Ecto neural progenitor cell (in vitro differentiated cells): Measurements from ENCODE around the gene FRK.
"Not testable (repeated sequence)": the region's sequence is repeated elsewhere in the genome, so short reads cannot be mapped to it uniquely, and the experiment has no call there.

Experiments used
- DNase-seq: peaks from one replicate; pipeline ENCODE4 v3.0.0-alpha.2; 2018; ENCODE audit warnings: low spot score

Gene FRK

DNA sequence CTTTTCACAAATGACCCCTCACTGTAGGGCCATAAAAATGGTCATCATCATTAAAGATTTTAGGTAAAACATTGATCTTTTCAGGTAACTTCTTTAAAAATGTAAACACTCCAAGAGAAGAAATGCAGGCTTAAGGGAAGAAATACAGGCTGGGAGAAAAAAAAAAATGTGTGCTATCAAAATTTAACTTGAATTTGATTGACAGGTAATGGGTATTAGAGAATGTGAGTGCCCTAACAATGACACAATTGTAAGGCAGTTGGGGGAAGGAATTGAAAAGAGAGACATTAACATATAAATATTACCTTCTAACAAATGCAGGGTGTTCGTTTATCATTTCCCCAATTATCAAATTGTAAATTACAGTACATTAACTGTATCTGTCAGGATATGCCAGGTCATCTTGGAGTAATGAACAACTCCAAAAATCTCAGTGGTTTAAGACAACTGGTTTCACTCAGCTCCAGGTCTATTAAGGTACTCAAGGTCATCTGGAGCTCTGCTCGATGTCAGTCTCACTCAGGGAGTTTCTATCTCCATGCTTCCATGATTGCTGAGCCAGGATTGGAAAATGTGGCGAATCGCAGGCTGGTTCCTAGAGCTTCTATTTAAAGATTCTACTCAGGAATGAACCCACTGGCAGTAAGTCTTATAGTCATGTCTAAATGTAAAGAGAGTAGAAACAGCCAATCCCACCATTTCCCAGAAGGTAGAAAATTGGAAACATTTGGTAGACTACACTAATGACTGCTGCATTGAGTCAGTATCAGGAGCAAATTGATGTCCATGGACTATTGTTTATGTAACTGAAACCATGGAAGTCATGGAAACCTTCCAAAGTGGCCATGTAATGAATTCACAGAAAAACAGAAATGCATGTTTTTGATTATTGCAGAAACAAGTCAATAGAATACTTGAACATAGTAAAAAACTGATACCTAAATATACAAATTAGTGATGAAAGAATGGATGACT, 55.6 kb downstream of the FRK start:
- DNase-seq, result no peak

DNA sequence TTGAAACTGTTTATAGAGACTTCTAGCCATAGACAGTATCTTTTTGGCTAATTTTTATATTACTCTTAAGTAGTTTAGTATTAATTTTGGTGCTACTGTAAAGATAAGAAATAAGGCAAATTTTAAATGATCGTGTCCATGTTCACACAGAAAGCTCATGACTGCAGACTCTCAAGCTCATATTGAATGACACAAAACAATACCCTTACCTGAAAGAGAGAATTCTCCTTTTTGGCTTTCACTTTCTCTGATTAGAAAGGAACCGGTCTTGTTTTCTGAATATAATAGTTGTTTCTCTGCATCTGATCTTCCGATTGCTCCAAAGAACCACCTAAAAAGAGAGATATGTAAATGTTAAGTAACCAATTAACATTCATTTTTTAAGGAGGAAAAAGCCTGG, 57.0 kb downstream of the FRK start:
- DNase-seq, result no peak

GRCh38 chr6:116002756-116003155, 57.9 kb downstream of the FRK start:
- DNase-seq, result no peak

- DNase-seq, result no peak
Measured at GRCh38 chr6:115999235-115999634, 61.5 kb downstream of the FRK start.

DNA sequence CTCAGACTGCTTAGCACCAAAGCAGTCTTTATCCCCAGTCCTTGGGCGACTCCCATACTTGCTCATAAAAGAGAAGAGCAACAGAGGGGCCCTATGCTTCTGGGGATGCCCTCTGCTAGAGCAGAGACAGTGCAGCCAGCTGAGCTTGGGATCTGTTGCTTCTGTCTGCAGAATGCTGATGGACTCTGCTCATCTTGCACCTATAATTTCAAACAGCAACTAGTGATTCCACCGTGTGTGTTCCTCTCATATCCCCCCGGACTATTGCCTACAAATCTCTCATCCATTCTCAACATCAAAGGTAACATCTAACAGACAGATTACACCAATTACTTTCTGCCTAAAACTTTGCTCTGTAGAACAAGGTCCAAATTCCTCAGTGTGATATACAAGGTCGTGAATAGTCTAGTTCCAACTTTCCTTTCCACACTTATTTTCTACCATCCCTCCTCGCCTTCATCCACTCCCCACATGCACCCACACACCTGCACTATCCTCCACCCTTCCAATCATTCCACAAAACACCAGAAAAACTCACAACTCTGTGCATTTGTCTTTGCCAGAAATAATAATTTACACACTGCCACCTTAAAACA, 62.6 kb downstream of the FRK start:
- no peak for DNase-seq

DNA sequence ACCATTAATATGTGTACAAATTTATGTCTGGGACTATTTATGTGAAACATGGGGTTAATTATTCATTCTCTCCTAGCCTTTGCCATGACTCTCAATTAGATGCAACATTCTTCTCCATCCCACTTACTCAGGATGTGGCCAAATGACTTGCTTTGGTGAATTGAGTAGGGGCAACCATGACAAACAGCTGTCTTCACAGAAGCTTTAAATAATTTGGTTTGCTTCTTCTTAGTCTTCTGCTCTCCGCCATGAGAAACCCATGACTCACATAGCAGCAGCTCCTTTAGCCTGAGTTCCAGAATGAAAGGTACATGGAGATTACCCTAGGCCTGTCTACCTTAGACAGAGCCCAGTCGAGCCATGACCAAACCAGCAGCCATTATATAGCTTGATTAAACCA, 74.7 kb downstream of the FRK start:
- DNase-seq, result no peak

GRCh38 chr6:115984809-115985208, 75.9 kb downstream of the FRK start:
- no peak for DNase-seq

DNA sequence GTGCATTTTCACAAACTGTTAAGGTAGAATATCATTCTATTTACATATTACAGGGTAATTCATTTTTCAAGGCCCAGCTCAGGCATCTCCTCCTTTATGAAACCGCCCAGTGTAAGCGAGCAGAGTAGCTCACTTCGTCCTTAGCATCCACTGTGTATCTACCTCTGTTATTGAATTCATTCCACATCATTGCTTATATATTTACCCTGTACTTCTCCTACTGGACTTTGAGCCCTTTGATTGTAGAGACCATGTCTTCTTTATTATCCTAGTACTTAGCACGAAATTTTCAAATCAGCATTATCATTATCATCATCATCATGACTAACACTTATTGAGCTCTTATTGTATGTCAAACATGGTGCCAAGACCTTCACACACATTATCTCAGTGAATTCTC, 76.7 kb downstream of the FRK start:
- DNase-seq, result no peak

- DNase-seq, result no peak
Measured at GRCh38 chr6:115982453-115982852, 78.2 kb downstream of the FRK start.

- no peak for DNase-seq
Measured at GRCh38 chr6:115977220-115977619, 83.5 kb downstream of the FRK start.

GRCh38 chr6:115976321-115976870, 84.3 kb downstream of the FRK start:
- DNase-seq, result no peak

- DNase-seq, result no peak
Measured at GRCh38 chr6:115972679-115973078, 88.0 kb downstream of the FRK start.

GRCh38 chr6:115971785-115972184, 88.9 kb downstream of the FRK start:
- DNase-seq, result no peak

GRCh38 chr6:115969930-115970273, 90.8 kb downstream of the FRK start:
- no peak for DNase-seq

DNA sequence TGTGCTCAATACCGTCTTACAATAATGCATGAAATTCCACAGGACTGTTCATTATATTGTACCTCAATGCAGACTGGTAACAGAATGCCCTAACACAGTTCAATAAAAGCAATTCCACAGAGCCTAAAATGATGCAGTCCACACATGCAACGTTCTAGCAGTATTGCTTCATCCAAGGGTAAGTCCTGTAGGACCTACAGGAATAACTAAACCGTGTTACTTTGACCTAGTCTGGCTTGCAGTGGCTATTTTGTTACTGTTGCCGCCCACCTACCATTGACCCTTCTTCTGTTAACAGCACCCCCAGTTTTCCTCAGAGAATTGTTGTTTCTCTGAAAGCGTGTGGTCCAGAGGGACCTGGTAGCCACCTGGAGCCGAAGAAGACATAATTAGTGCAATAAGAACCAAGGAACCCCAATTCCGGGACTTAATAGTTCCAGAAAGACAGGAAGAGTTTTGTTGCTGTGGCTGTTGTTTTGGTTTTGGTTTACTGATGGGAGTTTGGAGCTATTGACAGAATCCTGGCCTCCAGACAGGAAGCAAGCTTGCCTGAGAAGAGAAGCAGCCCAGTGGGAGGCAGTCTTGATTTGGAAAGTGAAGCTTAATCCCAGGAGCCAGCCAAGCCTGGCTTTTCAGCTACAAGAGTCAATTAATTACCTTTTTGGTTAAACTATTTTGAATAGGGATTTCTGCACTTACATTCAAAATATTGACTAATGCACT, 91.3 kb downstream of the FRK start:
- peak; percentile 51 for DNase-seq

DNA sequence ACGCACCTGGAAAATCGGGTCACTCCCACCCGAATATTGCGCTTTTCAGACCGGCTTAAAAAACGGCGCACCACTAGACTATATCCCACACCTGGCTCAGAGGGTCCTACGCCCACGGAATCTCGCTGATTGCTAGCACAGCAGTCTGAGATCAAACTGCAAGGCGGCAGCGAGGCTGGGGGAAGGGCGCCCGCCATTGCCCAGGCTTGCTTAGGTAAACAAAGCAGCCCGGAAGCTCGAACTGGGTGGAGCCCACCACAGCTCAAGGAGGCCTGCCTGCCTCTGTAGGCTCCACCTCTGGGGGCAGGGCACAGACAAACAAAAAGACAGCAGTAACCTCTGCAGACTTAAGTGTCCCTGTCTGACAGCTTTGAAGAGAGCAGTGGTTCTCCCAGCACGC, 100.4 kb downstream of the FRK start:
- DNase-seq, result not testable (repeated sequence)

DNA sequence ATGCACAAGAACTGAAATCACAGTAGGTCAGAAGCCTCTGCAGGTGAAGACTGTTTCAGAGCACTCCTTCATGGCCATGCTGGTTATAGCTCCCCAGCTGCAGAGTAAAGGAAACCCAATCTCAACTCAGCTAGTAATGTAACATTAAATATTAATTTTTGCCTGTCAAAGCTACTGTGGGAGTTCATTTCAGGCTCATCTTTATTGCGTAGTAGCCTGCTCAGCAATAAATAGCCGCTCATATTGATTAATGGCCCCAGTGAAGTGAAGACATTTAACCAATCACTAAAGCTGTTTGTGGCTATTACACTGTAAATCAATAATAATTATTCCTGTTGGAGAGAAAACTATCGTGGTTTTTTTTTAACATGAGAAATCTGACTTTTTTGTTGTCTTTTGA, 101.7 kb downstream of the FRK start:
- DNase-seq, result no peak

GRCh38 chr6:115954740-115955139, 106.0 kb downstream of the FRK start:
- no peak for DNase-seq

DNA sequence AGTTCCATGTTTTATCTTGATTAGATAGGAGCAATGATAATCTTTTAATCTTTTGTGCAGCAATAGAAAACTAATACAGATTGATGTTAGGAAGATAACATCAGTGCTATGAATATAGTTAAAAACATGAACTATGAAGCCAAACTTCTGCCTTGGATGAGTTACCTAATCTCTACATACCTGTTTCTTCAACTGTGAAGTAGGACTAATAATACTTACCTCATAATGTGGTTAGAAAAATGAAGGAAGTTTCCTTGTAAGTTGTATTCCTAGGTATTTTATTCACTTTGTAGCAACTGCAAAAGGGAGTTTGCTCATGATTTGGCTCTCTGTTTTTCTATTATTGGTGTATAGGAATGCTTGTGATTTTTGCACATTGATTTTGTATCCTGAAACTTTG, 111.9 kb downstream of the FRK start:
- DNase-seq, result no peak

GRCh38 chr6:115947966-115948541, 112.6 kb downstream of the FRK start:
- no peak for DNase-seq

- no peak for DNase-seq
Measured at GRCh38 chr6:115945812-115946211, 114.9 kb downstream of the FRK start.

DNA sequence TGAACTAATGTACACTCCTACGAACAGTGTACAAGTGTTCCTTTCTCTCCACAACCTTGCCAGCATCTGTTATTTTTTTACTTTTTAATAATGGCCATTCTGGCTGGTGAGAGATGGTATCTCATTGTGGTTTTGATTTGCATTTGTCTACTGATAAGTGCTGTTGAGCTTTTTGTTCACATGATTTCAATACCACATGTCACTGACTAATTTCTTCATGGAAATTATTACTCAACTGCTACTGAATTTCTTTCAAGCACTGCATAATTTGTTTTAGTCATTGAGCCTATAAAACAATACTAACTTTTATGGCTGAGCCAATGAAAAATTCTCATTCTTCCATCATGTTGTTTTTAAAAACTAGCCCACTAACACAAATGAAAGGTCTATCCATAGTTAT, 115.4 kb downstream of the FRK start:
- DNase-seq, result no peak
